ENCODE data around the gene MTHFR.

MTHFR gene

DNA sequence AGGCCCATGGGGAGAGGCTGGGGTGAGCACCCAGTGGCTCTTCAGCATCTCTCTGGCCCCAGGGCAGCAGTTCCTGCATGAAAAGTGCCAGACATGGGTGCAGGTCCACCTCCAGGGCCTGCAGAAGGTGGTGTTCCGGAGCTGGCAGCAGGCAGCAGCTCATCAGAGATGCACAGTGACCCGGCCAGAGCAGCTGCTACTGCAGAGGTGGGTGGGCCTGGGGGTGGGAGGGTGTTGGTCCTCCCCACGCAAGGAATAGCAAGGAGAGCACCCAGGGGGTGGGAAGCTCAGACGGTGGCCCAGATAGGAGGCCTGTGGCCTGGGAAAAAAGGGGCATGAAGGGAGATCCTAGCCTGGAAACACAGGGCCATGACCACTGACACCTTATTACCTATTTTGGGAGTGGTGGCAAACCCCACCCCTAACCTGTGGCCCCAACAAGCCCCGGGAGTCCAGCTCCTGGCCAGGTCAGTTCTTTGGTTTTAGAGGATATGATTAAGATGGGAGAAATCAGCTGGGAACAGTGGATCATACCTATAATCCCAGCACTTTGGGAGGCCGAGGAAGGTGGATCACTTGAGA lies 23.5 kb downstream of the MTHFR start:
- DNase-seq (ENCODE audit: low spot score) = no peak

DNA sequence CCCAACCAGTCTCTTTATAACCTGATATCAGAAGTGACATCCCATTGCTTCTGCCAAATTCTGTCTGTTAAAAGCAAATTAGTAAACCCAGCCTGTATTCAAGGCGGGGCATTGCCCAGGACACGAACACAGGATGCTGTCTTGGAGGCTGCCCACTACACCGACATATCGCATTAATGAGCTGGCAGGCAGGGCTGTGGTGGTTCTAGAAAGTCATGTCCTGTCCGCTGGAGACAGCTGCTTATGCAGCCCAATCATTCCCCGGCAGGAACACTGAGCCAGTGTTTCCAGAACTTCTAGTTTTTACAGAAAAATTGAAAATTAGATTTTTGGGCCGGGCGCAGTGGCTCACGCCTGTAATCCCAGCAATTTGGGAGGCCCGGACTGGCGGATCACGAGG lies 24.5 kb downstream of the MTHFR start:
- no peak for DNase-seq (ENCODE audit: low spot score)

DNA sequence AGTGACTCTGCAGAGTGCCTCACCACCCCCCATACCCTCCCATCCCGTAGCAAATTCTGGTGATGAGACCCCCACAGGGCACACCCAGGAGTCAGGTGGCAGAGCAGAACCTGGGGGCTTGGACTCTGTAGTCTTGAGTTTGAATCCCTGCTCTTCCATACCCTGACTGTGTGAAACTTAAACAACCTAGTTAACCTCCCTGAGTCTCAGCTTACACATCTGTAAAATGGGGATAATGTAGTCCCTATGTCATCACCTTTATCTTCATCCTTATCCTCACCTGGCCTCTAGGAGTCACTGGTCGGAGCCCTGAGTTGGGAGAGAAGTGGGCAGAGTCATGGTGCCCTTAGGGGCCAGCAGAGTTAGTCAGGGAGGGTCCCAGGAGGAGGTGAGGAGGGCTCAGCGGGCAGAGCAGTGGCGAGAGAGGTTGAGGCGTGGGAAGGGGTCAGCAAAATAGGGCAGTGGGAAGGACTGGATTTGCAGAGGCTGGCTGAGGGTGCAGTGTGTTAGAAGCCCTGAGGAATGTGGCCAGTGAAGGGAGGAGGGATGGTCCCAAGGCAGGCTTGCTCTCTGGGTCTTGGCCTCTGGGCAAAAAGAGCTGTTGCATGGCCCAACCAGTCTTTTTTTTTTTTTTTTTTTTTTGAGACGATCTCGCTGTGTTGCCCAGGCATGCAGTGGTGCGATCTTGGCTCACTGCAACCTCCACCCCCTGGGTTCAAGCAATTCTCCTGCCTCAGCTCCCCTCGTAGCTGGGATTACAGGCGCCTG lies 25.2 kb downstream of the MTHFR start:
- DNase-seq (ENCODE audit: low spot score) = no peak

DNA sequence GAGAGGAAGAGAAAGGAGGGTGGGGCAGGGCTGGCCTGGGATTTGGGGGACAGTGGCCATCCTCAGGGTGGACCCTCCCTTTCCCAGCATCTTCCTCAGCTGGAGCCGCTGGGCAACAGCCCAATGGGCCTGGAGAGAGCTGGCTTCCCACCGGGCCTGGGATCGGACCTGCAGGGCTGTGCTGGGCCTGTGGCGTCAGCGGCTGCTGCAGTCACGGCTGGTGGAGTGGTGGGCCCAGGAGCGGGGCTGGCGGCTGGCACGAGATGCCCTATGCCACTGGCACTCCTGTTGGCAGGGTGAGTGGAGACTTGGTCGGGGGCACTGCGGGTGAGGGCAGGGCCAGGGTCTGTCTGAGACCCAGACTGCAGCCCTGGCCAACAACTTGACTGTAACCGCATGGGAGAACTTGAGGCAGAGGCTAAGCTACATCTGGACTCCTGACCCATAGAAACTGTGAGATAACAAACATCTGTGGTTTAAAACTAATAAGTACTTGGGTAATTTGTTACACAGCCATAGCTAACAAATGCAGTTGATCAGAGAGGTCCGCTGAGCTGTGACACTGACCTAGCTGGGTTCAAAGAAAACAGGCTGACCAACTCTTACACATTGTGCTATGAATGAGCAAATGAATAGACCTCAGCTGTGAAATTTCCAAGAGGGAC lies 25.9 kb downstream of the MTHFR start:
- no peak for DNase-seq (ENCODE audit: low spot score)

DNA sequence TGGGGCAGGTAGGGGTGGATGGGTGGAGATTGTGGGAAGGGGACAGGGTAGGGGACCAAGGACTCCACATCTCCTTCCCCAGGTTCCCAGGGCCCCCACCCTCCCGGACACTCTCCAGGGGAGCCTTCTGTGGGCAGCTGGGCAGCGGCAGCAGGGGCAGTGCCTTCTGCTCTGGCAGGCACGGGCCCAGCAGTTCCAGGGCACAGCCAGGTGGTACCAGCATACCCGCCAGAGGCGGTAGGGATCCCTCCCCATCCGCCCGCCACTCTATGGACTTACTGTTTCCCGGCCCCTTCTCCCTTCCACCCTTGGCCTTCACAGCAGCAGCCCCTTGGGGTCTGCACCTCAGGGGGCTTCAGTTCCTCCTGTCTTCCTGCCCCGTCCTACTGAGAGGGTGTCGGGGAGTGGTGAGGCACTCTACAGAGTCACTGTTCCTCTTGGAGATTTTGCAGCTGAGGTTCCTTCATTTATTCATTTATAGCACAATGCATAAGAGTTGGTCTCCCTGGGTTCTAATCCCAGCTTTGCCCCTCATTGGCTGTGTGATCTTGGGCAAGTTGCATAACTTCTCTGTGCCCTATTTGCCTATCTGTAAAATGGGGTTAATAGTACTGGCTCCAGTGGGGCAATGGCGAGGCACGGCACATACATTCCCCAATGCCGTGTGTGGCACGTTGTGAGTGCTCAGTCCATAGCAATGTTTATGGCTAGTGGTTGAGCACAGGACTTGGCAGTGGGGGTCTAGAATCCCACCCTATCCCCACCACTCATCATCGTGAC lies 26.7 kb downstream of the MTHFR start:
- DNase-seq (ENCODE audit: low spot score) = no peak

DNA sequence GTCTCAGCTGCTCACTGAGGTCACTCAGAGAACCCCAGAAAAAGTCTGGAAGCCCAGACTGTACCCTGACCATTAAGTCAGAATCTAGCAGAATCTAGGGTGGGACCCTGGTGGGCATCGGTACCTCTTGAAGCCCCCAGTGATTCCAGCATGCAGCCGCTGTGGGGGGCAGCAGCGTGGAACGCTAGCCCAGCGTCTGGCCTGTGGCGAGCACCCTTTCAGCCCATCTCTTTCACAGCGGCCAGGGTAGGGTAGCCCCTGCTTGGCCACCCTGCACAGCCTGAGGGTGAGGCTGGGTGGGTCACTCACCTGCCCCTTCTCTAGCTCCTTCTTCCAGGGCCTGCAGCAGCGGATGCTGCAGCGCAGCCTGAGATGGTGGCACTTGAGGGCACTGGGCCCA lies 27.4 kb downstream of the MTHFR start:
- DNase-seq (ENCODE audit: low spot score) = no peak

DNA sequence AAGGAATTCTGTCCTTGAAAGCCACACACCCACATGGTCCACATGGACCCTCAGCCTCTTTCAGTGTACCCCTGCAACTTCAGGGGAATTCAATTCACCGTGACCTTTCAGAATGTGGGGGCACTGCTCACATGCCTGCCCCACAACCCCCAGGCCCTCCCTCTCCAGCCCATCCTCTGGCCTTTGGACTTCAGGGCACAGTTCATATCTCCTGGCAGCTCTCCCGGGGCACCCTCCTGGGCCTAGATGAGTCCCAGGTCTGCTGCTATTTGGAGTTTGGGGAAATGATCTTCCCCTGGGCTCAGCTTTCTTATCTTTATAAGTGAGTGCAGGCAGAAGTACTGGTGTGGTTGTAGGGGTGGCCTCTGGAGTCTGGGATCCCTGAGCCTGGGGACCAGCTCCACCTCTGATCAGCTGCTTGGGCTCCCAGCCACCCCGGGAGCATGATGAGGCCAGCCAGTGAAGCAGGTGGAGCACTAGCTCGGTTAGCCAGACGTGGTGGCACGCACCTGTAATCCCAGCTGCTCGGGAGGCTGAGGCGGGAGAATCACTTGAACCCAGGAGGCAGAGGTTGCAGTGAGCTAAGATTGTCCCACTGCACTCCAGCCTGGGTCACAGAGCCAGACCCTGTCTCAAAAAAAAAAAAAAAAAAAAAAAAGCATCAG lies 28.0 kb downstream of the MTHFR start:
- no peak for DNase-seq (ENCODE audit: low spot score)

DNA sequence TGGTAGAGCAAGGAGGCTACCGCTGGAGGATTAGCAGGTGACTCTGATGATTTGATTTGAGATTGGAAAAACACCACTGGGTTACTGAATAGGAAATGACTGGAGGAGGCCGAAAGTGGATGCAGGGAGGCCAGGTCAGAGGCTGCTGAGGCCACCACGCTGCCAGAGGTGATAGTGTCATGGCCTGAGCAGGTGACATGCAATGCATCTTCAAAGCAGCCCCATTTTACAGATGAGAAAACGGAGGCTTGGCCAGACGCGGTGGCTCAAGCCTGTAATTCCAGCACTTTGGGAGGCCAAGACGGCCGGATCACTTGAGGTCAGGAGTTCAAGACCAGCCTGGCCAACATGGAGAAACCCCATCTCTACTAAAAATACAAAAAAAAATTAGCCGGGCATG lies 31.0 kb downstream of the MTHFR start:
- no peak for DNase-seq (ENCODE audit: low spot score)

DNA sequence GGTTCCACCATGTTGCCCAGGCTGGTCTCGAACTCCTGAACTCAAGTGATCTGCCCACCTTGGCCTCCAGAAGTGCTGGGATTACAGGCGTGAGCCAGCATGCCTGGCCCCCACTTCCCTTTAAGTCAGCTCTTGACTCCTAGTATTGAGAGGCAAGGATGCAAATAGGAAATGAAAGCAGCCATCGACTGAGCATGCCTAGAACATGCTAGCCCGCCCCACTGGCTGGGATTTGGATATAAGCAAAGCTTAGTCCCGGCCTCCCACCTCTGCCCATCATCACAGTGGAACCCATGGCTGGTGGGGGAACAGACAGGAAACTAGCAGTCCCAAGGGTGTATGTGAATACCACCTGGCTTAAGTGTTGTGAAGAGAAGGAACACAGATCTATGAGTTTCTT lies 33.3 kb downstream of the MTHFR start:
- DNase-seq (ENCODE audit: low spot score) = no peak

DNA sequence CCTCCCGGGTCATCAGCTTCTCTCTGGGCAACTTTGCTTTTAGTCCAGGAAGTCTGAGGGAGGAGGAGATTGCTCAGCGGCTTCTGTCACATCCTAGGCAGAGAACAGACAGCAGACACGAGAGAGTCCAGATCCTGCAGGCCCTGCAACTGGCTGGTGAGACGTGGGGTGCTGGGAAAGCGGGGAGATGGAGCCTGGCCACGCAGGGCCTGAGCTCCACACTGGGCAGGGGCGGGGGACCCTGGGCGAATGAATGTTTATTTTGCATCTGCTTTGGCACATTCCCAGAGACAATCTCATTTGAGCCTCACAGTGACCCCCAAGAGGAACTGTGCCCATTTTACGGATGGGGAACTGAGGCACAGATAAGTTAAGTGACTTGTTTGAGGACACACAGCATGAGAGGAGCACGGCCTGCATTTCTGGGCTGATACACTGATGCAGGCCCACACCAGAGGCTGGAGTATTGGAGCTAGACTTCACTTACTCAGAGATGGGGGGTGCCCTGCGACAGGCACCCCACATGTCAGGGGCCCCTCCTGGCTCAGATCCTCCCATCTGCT lies 34.2 kb downstream of the MTHFR start:
- no peak for DNase-seq (ENCODE audit: low spot score)

DNA sequence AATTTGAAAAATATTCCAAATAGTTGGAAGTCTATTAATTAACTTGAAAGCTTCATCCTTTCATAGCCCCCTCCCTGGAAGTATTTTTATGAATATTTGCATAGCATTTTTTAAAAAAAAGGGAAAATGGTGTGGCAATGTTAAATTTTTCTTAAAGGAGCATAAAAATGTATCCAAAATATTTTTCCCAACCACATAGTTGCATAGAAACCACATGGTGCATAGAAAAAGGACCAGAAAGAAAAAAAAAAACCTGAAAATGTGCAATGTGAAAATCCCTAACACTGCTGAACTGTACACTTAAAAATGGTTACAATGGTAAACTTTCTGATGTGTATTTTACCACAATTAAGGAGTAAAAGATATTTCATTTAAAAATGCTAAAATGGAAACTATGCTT lies 35.8 kb downstream of the MTHFR start:
- no peak for DNase-seq (ENCODE audit: low spot score)

DNA sequence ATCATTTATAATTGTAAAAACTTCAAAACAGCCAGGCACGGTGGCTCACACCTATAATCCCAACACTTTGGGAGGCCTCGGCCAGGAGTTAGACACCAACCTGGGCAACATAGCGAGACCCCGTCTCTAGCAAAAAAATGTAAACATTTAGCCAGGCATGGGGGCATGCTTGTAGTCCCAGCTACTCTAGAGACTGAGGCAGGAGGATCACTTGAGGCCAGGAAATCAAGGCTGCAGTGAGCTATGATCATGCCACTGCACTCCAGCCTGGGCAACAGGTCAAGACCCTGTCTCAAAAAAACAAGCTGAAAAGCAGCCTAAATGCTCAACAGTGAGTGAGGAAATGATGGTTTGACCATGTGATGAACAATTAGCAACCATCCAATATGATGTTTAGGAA lies 36.5 kb downstream of the MTHFR start:
- DNase-seq (ENCODE audit: low spot score) = no peak

DNA sequence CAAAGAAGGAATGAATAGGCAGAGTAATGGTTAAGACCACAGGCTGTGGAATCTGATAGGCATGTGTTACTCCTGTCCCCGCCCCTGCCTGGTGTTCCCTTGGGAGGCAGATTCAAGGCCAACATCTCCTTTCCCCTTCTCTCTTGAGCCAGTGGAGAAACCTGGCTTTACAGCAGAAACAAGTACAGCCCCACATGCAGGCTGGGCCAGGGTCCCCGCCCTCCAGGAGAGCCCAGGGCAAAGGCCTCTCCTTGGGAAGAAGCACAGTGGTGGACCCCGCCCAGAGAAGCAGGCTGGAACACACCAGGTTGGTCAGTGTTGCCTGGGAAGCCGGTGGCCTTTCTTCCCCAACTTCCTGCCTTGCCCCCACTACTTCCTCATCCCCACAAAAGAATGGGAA lies 36.9 kb downstream of the MTHFR start:
- DNase-seq (ENCODE audit: low spot score) = no peak

DNA sequence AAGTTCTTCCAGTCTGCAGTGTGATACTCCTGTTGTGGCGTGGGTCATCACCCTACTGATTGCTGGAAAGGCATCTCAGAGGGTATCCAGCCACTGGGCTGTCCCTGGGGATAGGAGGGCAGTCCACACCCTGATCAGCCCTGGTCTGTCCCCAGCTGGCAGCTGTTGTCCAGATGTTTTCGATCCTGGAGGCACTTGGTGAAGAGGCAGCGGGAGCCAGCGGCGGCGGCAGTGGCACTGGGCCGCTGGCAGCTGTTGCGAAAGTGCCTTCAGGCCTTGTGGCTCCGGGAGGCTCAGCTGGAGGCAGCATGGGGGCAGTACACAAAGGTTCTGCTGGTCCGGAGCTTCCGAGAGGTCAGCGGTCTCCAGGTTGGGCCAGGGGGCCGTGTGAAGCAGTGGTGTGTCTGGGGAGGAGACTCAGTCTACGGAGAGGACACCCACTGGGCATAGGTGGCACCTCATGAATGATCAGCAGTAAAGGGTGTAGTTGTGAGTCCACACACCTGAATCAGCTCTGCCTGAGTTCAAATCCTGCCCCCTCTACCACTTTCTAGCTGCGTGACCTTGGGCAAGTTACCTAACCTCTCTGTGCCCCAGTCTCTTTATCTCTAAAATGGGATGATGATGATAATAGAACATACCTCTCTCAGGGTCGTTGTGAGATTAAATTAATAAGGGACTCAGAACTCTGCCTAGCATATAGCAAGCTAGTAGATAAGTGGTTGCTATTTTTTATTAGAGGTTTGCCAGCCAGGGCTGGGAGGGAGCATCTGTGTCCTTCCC lies 37.7 kb downstream of the MTHFR start:
- DNase-seq (ENCODE audit: low spot score) = no peak

DNA sequence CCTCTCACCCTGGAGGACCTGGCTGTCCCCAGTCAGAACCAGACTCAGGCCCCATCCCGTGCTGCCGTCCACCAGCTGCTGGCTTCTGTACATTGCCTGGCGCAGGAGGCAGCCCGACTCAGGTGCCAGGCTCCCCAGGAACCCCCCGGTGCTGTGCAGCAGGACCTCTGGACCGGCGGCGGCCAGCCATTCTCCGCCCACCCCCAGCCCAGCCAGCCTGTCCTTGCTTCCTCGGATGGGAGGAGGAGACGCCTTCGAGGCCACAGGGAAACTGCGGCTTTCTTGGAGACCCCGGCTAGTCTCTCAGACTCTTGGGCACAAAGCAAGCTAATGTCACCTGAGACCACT lies 39.4 kb downstream of the MTHFR start:
- no peak for DNase-seq (ENCODE audit: low spot score)

DNA sequence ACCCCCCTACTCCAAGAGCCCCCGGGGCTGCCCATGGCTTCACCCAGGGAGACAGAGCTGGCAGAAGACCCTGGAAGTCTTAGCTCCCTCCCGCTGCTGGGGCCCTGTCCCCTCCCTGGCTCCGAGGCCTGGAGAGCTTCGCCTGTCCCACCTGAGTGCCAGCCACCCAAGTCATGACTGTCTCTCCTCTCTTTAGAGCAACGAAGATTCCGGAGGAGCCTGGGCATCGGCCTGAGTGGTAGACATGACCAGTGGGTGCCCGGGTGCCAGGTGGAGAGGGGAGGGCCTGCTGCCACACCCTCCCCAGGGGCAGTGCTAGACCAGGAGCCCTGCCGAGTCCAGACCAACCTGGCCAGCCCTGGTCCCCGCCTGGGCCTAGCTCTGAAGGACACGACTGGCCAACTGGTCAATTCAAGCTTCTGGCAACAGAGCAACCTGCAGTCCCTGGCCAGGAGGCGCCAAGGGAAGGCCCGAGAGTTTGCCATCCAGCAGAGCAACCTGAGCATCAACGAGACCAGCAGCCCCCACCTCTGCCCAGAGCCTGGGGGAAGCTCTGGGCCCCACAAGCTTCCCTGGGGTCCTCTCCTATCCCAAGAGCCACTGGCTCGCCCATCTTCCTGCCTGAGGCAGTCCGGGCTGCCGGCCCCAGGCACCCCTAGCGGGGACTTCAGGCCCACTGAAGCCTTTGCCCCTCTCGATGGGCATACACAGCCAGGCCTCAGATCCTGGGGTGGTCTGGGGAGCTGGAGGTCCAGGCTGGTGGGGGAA lies 39.9 kb downstream of the MTHFR start:
- no peak for DNase-seq (ENCODE audit: low spot score)

DNA sequence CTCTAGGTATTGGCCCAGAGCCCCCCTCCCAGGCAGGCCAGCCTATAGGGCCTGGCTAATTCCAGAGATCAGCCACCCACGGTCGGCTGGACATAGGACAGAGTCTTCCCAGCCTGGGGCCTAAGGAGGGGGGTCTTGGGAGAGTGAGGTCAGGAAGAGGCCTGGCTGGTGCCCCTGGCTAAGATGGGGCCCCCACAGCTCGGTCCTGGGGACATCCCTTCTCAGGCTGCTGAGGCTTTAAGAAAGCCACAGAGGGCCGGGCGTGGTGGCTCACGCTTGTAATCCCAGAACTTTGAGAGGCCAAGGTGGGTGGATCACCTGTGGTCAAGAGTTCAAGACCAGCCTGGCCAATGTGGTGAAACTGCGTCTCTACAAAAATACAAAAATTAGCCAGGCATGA lies 41.2 kb downstream of the MTHFR start:
- no peak for DNase-seq (ENCODE audit: low spot score)

DNA sequence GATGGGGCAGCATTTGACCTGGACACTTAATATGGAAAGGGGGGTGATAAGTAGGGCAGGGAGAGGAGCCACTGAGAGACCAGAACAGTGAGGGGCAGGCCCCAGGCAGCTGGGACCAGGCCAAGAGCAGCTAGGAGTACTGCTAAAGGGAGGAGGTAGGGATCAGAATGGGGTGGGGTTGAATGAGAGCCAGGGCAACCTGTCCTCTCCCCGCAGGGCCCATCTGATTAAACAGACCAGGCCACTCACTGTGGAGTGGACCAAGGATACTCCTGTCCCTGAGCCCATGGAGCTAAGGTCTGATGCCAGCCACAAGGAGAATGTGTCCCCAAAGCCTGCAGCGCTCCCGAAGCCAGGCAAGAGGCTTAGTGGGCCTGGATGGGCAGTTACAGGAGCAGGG lies 41.6 kb downstream of the MTHFR start:
- no peak for DNase-seq (ENCODE audit: low spot score)

DNA sequence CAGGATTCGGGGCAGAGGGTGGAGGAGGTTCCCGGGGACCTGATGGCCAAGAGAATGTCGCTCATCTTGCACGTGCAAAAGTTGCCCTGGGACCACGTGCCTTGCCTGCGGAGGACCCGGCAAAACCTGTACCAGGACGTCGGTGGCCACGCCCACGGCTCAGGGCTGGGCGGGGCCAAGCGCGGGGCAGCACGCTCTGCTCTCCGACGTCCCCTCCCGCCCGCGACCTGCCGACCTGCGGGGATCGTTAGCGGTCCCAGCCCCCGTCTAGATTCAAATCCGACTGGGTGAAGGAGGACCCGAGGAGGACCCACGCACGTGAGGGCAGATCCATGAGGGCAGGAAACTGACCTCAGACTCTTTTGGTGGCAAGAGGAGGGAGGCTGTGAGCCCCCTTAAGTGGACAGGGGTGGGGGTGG lies 43.8 kb downstream of the MTHFR start, which contains the start of gene C1orf167:
Gene C1orf167, plus strand, starts transcription at position 206 of the 419 bp plus-strand sequence. CDS start 2,208 bp downstream, outside the sequence.
- peak; percentile 33 for DNase-seq (ENCODE audit: low spot score)

DNA sequence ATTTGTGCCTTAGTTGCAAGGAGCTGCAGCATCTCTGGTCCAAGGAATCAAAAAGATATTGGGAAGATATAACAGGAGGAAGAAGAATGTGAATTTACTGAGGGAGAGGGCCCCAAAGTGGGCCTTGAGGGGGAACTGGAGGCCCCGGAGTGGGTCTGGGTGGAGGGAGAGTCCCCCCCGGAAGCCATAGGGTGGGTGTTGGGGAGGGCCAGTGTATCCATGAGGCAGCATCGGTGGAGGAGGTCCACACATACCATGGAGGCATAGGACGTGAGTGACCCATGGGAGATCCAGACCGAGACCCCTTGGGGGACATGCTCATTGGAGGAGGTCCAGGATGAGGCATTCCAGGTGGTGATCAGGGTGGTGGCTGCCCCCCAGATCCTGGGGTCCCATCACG lies 44.5 kb downstream of the MTHFR start:
- DNase-seq (ENCODE audit: low spot score) = no peak

Measured in LoVo (cell line).